COLO668 (cell line): ENCODE results near the gene SNIP1.
"Not testable (repeated sequence)": the region's sequence is repeated elsewhere in the genome, so short reads cannot be mapped to it uniquely, and the experiment has no call there.

ENCODE experiments used
- DNase-seq: peaks from one replicate; lab custom pipeline; 2025; ENCODE audit not compliant: unreplicated experiment; lab: John Stamatoyannopoulos, UW

SNIP1 gene

DNA sequence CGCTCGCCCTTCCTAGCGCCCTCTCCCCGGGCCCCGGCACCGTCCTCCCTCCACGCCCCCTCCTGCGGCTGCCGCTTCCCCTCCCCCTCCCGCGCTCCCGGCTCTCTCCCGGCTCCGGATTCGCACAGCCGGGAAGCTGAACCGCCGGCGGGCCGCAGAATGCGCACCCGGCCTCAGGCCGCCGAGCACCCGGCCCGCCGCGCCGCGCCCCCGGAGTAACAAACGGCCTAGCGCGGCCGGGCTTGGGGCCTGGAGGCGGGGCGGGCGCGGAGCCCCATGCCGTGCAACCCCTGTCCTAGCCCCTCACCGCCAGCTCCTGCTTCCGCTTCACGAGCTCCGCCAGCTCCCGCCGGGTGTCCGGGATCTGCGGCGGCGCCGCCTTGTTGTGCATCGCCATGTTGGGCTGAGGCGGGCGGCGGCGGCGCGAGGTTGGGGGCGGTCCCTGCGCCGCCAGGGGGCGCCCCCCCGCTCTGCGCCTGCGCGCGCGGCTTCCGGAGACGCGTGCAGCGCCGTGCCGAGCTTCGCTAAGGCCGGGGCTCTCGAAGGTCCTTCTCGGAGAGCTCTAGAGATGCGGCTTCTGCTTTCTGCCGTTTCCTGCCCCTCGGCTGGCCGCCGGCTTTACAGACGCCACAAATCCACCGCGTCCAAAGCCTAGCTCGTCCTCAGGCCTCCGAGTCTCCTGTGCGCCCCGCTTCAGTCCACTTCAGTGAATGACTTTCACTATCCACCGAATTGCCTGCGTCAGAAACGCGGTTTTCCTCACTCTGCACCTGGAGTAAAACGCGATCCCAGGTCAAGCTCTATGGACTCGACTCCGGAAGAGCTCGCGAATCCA, 39.5 kb downstream of the SNIP1 start, which contains the start of gene MEAF6:
Gene MEAF6 (minus strand): TSS at position 417 of the 835 bp plus-strand sequence. CDS start 20 bp downstream, at position 397.
- DNase-seq = peak; percentile 97

DNA sequence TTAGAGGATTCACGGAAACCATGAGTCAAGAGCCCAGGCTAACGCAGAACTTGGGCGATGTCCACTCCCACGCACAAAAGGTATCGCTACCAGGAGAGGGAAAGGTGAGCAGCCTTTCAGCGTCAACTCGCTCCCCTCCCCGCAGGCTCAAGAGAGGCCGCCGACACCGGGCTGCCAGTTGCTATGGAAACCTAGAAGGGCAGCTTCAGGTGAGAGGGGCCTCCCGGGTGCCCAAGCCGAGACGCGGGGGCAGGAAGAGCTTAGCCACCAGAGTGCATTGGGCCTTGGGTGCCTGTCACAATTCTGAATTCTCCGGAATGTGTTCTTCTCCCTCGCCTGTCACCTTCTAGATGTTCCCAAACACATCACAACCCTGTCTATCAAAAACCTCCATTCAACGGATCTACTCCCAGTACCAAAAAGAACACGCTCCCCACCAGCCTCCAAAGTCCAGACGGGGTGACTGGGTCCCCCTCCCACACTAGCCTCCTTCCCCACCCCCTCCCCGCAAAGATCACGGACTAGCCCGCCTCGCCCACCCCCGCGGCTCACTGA, 40.2 kb downstream of the SNIP1 start:
- peak; percentile 76 for DNase-seq

DNA sequence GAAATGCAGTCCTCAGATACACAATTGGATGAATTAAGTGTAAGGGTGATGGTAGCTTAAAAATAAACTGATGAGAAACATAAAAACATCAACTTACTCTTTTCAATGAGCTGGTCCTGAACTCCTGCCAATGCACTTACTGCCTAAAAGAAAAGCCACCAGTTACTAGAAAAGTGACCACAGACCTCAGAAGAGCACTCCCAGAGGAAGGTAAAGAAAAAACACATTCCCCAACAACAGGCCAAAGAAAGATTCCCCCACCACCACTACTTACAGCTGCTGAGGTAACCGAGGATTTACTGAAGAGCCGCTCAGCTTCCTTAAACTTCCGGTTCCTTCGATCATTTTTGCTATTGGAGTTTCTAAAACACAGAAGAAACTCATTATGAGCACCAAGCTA, 44.9 kb downstream of the SNIP1 start:
- no peak for DNase-seq

DNA sequence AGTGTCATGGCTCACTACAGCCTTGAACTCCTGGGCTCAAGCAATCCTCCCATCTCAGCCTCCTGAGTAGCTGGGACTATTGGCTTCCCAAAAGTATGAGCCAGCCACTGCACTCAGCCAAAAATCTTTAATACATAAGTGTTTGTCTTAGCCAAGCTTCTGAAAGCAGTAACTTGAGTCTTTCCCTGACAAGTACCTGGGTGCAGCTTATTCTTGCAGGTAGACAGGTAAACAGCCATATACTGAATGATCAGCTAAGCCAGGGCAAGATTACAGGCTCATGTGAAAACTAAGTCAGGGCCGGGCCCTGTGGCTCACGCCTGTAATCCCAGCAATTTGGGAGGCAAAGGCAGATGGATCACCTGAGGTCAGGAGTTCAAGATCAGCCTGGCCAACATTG, 47.4 kb downstream of the SNIP1 start:
- no peak for DNase-seq

DNA sequence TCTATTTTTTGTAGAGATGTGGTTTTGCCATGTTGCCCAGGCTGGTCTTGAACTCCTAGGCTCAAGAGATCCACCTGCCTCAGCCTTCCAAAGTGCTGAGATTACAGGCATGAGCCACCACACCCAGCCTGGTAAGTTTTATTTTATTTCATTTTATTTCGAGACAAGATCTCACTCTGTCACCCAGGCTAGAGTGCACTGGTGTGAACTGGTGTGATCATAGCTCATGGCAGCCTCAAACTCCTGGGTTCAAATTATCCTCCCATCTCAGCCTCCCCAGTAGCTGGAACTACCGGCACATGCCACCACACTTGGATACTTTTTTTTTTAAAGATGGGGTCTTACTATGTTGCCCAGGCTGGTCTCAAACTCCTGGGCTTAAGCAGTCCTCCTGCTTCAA, 51.3 kb downstream of the SNIP1 start:
- not testable (repeated sequence) for DNase-seq

DNA sequence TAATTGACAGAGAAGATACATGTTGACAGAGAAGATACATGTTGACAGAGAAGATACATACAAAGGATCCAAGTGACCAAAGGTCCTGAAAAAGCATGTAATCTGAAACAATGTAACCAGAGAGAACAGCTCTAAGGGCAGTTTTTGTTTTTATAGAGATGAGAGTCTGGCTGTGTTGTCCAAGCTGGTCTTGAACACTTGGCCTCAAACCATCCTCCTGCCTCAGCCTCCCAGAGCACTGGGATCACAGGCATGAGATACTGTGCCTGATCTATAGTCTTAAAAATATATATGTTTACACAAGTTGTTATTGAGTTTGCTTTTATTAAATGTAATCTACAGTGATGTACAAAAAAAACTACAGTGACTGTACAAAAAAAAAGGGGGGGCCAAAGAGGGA, 52.0 kb downstream of the SNIP1 start:
- DNase-seq = no peak

GRCh38 chr1:37501661-37502060, 52.4 kb downstream of the SNIP1 start:
- DNase-seq = no peak

- DNase-seq = no peak
Measured at GRCh38 chr1:37498872-37499617, 55.0 kb downstream of the SNIP1 start.

GRCh38 chr1:37497832-37498231, 56.3 kb downstream of the SNIP1 start:
- peak; percentile 93 for DNase-seq

- DNase-seq = no peak
Measured at GRCh38 chr1:37495875-37496274, 58.2 kb downstream of the SNIP1 start.

DNA sequence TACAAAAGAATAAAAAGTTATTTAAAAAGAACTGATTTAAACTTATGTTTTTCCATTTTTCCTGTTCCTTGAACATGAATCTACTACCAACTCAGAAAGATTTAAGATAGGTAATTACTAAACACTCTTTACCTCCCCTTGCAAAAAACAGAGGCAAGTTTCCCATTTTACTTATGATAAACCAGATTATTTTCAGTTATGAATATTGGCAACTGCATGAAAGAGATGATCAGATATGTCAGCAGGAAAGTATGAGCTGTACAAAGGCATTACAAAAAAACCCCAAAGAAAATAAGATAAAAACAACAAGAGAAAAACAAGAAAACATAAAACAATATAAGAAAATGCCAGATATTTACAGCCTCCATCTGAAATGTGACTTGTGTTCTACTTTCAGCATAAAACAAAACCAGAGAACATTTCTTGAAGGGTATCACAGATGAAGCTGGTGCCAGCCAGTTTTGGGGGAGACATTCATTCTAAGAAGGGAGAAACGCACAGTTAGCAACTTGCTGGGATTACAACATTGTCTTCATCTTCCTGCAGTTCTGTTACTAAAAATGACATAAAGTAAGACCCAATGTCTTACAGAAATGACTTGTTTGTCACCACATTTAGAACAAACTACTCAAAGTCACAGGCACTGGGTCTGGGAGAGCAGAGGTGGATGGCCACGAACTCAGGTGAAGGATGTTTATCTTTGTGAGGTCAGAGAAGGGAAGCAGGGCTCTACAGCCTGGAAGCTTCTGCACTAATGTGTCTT, 60.6 kb downstream of the SNIP1 start:
- no peak for DNase-seq

GRCh38 chr1:37487619-37487984, 66.5 kb downstream of the SNIP1 start:
- no peak for DNase-seq

GRCh38 chr1:37486680-37487618, 67.1 kb downstream of the SNIP1 start:
- peak; percentile 80 for DNase-seq

DNA sequence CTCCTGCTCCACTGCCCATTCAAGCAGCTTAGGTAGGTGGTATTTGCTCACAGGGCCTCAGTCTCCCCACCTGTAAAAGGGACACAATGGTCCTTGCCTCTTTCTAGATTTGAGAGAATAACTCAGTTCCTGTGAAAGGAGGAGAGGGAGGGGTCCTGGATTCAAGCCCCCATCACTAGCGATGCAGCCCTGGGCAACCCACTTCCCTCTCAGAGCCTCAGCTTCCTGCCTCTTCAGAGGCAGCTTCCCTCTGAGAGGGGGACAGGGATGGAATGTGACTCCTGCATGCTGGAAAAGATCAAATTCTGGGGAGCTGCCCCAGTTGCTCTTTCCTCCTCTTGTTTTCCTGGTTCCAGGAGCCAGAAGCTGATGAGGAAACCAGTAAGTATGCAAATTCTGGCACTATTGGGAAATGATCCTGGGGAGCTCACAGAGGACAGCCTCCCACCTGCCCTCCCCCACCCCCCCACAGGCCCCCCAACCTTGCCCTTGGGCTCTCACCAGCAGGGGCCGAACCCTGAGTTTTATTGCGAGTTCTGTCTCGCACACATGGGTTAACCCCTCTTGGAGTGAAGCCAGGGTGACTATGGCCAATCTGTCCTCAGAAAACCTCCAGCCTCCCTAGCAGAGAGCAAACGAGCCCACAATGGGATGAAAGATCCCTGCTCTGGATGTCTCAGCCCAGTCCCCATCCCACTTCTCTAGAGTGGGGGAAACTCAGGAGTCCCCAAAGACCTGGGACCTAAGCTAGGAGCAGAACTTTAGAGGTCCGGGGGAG, 68.0 kb downstream of the SNIP1 start:
- no peak for DNase-seq
